Measurements from ENCODE around the gene PGP. TPM values are rescaled to one million over a fixed set of nuclear protein-coding genes. Genes with fewer than 3 reads are reported as not detected.

PGP gene
- total RNA-seq, 1 donor from 2014 or later: 36.1 TPM

GRCh38 chr16:2235695-2236336 lies 21.2 kb upstream of the PGP start:
- intact Hi-C loops (cut with micrococcal nuclease): no loop called here
- no peak overlapping the region for H3K4me3 Mint-ChIP-seq (ENCODE audit: low read depth)

GRCh38 chr16:2235234-2235651 lies 20.6 kb upstream of the PGP start:
- Mint-ChIP-seq H3K27me3 (ENCODE audit: low read depth) (no peaks in the 10 kb centered on the region), H3K9me3 (no peaks in the 10 kb centered on the region), H3K27ac (no peak overlapping the region), H3K4me3 (ENCODE audit: low read depth) (no peak overlapping the region), H3K4me1 (ENCODE audit: low read depth) (no peaks in the 10 kb centered on the region), H3K36me3 (ENCODE audit: low read depth) (peaks cover 12% of the 10 kb centered on the region)
- intact Hi-C loops (cut with micrococcal nuclease): no loop called here
- no peak for DNase-seq (ENCODE audit: low spot score)

More at GRCh38 chr16:2235695-2236336, 21.2 kb upstream of the PGP start:
- Mint-ChIP-seq H3K36me3 (ENCODE audit: low read depth) (peaks cover 11% of the 10 kb centered on the region), H3K27ac (no peak overlapping the region), H3K27me3 (ENCODE audit: low read depth) (no peaks in the 10 kb centered on the region), H3K9me3 (no peaks in the 10 kb centered on the region), H3K4me1 (ENCODE audit: low read depth) (no peaks in the 10 kb centered on the region)
- no peak for DNase-seq (ENCODE audit: low spot score)

- H3K4me3 Mint-ChIP-seq (ENCODE audit: low read depth): no peak overlapping the region
- no peak for DNase-seq (ENCODE audit: low spot score)
- no peaks in the 10 kb centered on the region for H3K4me1 Mint-ChIP-seq (ENCODE audit: low read depth)
- intact Hi-C loops (cut with micrococcal nuclease): no loop called here
- H3K9me3 Mint-ChIP-seq: no peaks in the 10 kb centered on the region
- H3K27ac Mint-ChIP-seq: no peak overlapping the region
- no peaks in the 10 kb centered on the region for H3K27me3 Mint-ChIP-seq (ENCODE audit: low read depth)
- H3K36me3 Mint-ChIP-seq (ENCODE audit: low read depth): peaks cover 16% of the 10 kb centered on the region
Observed at GRCh38 chr16:2234813-2235170, 20.2 kb upstream of the PGP start.

GRCh38 chr16:2233872-2234812 lies 19.5 kb upstream of the PGP start:
- H3K27me3 Mint-ChIP-seq (ENCODE audit: low read depth): no peaks in the 10 kb centered on the region
- H3K27ac Mint-ChIP-seq: no peak overlapping the region
- H3K9me3 Mint-ChIP-seq: no peaks in the 10 kb centered on the region
- no peaks in the 10 kb centered on the region for H3K4me1 Mint-ChIP-seq (ENCODE audit: low read depth)
- no peak overlapping the region for H3K4me3 Mint-ChIP-seq (ENCODE audit: low read depth)
- peaks cover 18% of the 10 kb centered on the region for H3K36me3 Mint-ChIP-seq (ENCODE audit: low read depth)
- DNase-seq (ENCODE audit: low spot score): no peak
- intact Hi-C loops (cut with micrococcal nuclease): no loop called here

- intact Hi-C loops (cut with micrococcal nuclease): no loop called here
- no peak overlapping the region for H3K4me3 Mint-ChIP-seq (ENCODE audit: low read depth)
- H3K36me3 Mint-ChIP-seq (ENCODE audit: low read depth): peaks cover 19% of the 10 kb centered on the region
Observed at GRCh38 chr16:2233046-2233775, 18.6 kb upstream of the PGP start.

GRCh38 chr16:2232094-2232990 lies 17.7 kb upstream of the PGP start:
- Mint-ChIP-seq H3K9me3 (no peaks in the 10 kb centered on the region), H3K27ac (no peak overlapping the region), H3K36me3 (ENCODE audit: low read depth) (peaks cover 19% of the 10 kb centered on the region), H3K4me1 (ENCODE audit: low read depth) (no peaks in the 10 kb centered on the region), H3K27me3 (ENCODE audit: low read depth) (no peaks in the 10 kb centered on the region), H3K4me3 (ENCODE audit: low read depth) (no peak overlapping the region)
- intact Hi-C loops (cut with micrococcal nuclease): no loop called here
- DNase-seq (ENCODE audit: low spot score): no peak

More at GRCh38 chr16:2233046-2233775, 18.6 kb upstream of the PGP start:
- Mint-ChIP-seq H3K9me3 (no peaks in the 10 kb centered on the region), H3K27me3 (ENCODE audit: low read depth) (no peaks in the 10 kb centered on the region), H3K4me1 (ENCODE audit: low read depth) (no peaks in the 10 kb centered on the region), H3K27ac (no peak overlapping the region)
- DNase-seq (ENCODE audit: low spot score): no peak

GRCh38 chr16:2231016-2231931 lies 16.6 kb upstream of the PGP start:
- Mint-ChIP-seq H3K4me3 (ENCODE audit: low read depth) (no peak overlapping the region), H3K27me3 (ENCODE audit: low read depth) (no peaks in the 10 kb centered on the region), H3K27ac (no peak overlapping the region), H3K9me3 (no peaks in the 10 kb centered on the region), H3K4me1 (ENCODE audit: low read depth) (peaks cover under 1% of the 10 kb centered on the region), H3K36me3 (ENCODE audit: low read depth) (peaks cover 19% of the 10 kb centered on the region)
- intact Hi-C loops (cut with micrococcal nuclease): no loop called here
- DNase-seq (ENCODE audit: low spot score): no peak

- Mint-ChIP-seq H3K4me1 (ENCODE audit: low read depth) (peaks cover 5% of the 10 kb centered on the region), H3K36me3 (ENCODE audit: low read depth) (peaks cover 22% of the 10 kb centered on the region), H3K4me3 (ENCODE audit: low read depth) (no peak overlapping the region), H3K9me3 (no peaks in the 10 kb centered on the region), H3K27ac (no peak overlapping the region), H3K27me3 (ENCODE audit: low read depth) (no peaks in the 10 kb centered on the region)
- intact Hi-C loops (cut with micrococcal nuclease): no loop called here
- no peak for DNase-seq (ENCODE audit: low spot score)
Observed at GRCh38 chr16:2230376-2230775, 15.7 kb upstream of the PGP start.

- no peak overlapping the region for H3K27ac Mint-ChIP-seq
- no peak for DNase-seq (ENCODE audit: low spot score)
Observed at GRCh38 chr16:2229632-2230250, 15.1 kb upstream of the PGP start.

GRCh38 chr16:2229091-2229490 lies 14.5 kb upstream of the PGP start:
- intact Hi-C loops (cut with micrococcal nuclease): no loop called here
- DNase-seq (ENCODE audit: low spot score): no peak
- H3K36me3 Mint-ChIP-seq (ENCODE audit: low read depth): peaks cover 17% of the 10 kb centered on the region
- no peaks in the 10 kb centered on the region for H3K27me3 Mint-ChIP-seq (ENCODE audit: low read depth)
- peaks cover 8% of the 10 kb centered on the region for H3K4me1 Mint-ChIP-seq (ENCODE audit: low read depth)
- no peak overlapping the region for H3K27ac Mint-ChIP-seq
- H3K4me3 Mint-ChIP-seq (ENCODE audit: low read depth): no peak overlapping the region
- H3K9me3 Mint-ChIP-seq: no peaks in the 10 kb centered on the region

More at GRCh38 chr16:2229632-2230250, 15.1 kb upstream of the PGP start:
- Mint-ChIP-seq H3K9me3 (no peaks in the 10 kb centered on the region), H3K4me3 (ENCODE audit: low read depth) (no peak overlapping the region), H3K36me3 (ENCODE audit: low read depth) (peaks cover 19% of the 10 kb centered on the region), H3K4me1 (ENCODE audit: low read depth) (peaks cover 5% of the 10 kb centered on the region), H3K27me3 (ENCODE audit: low read depth) (no peaks in the 10 kb centered on the region)
- intact Hi-C loops (cut with micrococcal nuclease): no loop called here

GRCh38 chr16:2228161-2228824 lies 13.7 kb upstream of the PGP start:
- H3K36me3 Mint-ChIP-seq (ENCODE audit: low read depth): peaks cover 17% of the 10 kb centered on the region
- H3K4me3 Mint-ChIP-seq (ENCODE audit: low read depth): no peak overlapping the region
- peaks cover 8% of the 10 kb centered on the region for H3K4me1 Mint-ChIP-seq (ENCODE audit: low read depth)
- no peak for DNase-seq (ENCODE audit: low spot score)
- intact Hi-C loops (cut with micrococcal nuclease): no loop called here
- no peak overlapping the region for H3K27ac Mint-ChIP-seq
- H3K9me3 Mint-ChIP-seq: no peaks in the 10 kb centered on the region
- no peaks in the 10 kb centered on the region for H3K27me3 Mint-ChIP-seq (ENCODE audit: low read depth)
